GM12878 (cell line): ENCODE results near the gene CLEC18A. TPM values are rescaled to one million over a fixed set of nuclear protein-coding genes. Genes with fewer than 3 reads are reported as not detected.

Source experiments
- ATAC-seq: fragments of 200-7000 bp; cut with Tn5 transposase; 3 replicates; pipeline ENCODE4 v1.9.1; 2020; ENCODE audit warnings: mild to moderate bottlenecking, moderate library complexity
- BruUV-seq: library from RNA; stranded (reverse); fragments of 400-500 nt; replicated peaks from 2 replicates; lab custom pipeline; 2021; lab: Mats Ljungman, UMichigan
- CTCF ChIA-PET: fragments of 300-600 bp; sonication (Branson Sonifier 250); formaldehyde crosslinking; extraction: SDS; loops from one replicate; lab custom pipeline; 2021; ENCODE audit warnings: inconsistent platforms; lab: Yijun Ruan, JAX
- POLR2A ChIA-PET: fragments of 350-600 bp; formaldehyde crosslinking; extraction: SDS; loops from one replicate; lab custom pipeline; 2021; ENCODE audit warnings: inconsistent platforms; lab: Charles Lee
- RAD21 ChIA-PET: fragments of 300-600 bp; sonication (Branson Sonifier 250); formaldehyde crosslinking; loops from one replicate; lab custom pipeline; 2023; ENCODE audit warnings: antibody characterized with exemption; ENCODE audit not compliant: unreplicated experiment; lab: Charles Lee
- SMC1A ChIA-PET: fragments of 300-600 bp; sonication (Branson Sonifier 250); formaldehyde crosslinking; loops from one replicate; lab custom pipeline; 2023; ENCODE audit not compliant: unreplicated experiment, uncharacterized antibody; lab: Charles Lee
- DNase-seq: peaks from one replicate; pipeline ENCODE4 v3.0.0-alpha.2; 2011; ENCODE audit warnings: low read depth, low spot score
- FAIRE-seq: peaks from 3 replicates; lab custom pipeline; 2011; peaks lifted over from hg19 to GRCh38; lab: Jason Lieb, UNC
- H2AFZ ChIP-seq: 2 replicates; pipeline ENCODE4 v1.6.0; 2011; ENCODE audit warnings: low read depth, low read length, control low read depth; ENCODE audit not compliant: control insufficient read depth
- H3K27ac ChIP-seq: 2 replicates; pipeline ENCODE4 v1.5.1; 2011; ENCODE audit warnings: control low read depth; ENCODE audit not compliant: control insufficient read depth, insufficient read depth
- H3K27me3 ChIP-seq, 2 experiments: replicated peaks in 1 of 2; 2 replicates each; pipeline versions ENCODE4 v1.6.0 to v1.6.1; 2011; ENCODE audit warnings: low read length in 1 of 2; ENCODE audit not compliant: control insufficient read depth in 2 of 2, insufficient read depth in 2 of 2
- H3K36me3 ChIP-seq, 2 experiments: 2 replicates each; pipeline ENCODE4 v1.5.1; 2011; ENCODE audit warnings: low read length in 1 of 2; ENCODE audit not compliant: control insufficient read depth in 2 of 2, insufficient read depth in 2 of 2
- H3K4me1 ChIP-seq: 2 replicates; pipeline ENCODE4 v1.6.1; 2011; ENCODE audit warnings: mild to moderate bottlenecking, low read length, moderate library complexity, mixed read lengths; ENCODE audit not compliant: control insufficient read depth, insufficient read depth
- H3K4me2 ChIP-seq: 2 replicates; pipeline ENCODE4 v1.6.0; 2011; ENCODE audit warnings: control low read depth; ENCODE audit not compliant: control insufficient read depth, insufficient read depth
- H3K4me3 ChIP-seq: fragments of 200-600 bp; sonication (generic); 2 replicates; pipeline ENCODE4 v1.5.1; 2016
- H3K79me2 ChIP-seq: 2 replicates; pipeline ENCODE4 v1.6.0; 2011; ENCODE audit warnings: low read length; ENCODE audit not compliant: control insufficient read depth, insufficient read depth
- H3K9ac ChIP-seq: 2 replicates; pipeline ENCODE4 v1.8.0; 2011; ENCODE audit warnings: low read length, control low read depth, mixed read lengths; ENCODE audit not compliant: control insufficient read depth, insufficient read depth
- H3K9me3 ChIP-seq: replicated peaks from 3 replicates; pipeline ENCODE4 v1.5.1; 2011; ENCODE audit warnings: mild to moderate bottlenecking, low read length; ENCODE audit not compliant: control insufficient read depth, insufficient read depth
- H4K20me1 ChIP-seq: 2 replicates; pipeline ENCODE4 v1.6.0; 2011; ENCODE audit not compliant: control insufficient read depth, insufficient read depth
- ATF2 ChIP-seq: IDR thresholded peaks from 2 replicates; pipeline ENCODE4 v1.6.1; 2012; ENCODE audit warnings: low read length, inconsistent platforms
- ATF3 ChIP-seq: IDR thresholded peaks from 2 replicates; pipeline ENCODE4 v1.6.1; 2011; ENCODE audit warnings: low read depth, mild to moderate bottlenecking, low read length, moderate library complexity, borderline replicate concordance; ENCODE audit errors: extremely low read depth
- BCLAF1 ChIP-seq: fragments of 450-650 bp; IDR thresholded peaks from 2 replicates; pipeline ENCODE4 v1.6.1; 2017; ENCODE audit warnings: antibody characterized with exemption, mild to moderate bottlenecking, moderate library complexity
- KAT2A ChIP-seq: conservative IDR thresholded peaks from 2 replicates; pipeline ENCODE4 v1.6.1; 2011; ENCODE audit warnings: low read depth, low read length; ENCODE audit not compliant: control insufficient read depth
- POLR2AphosphoS2 ChIP-seq: IDR thresholded peaks from 2 replicates; pipeline ENCODE4 v1.6.1; 2011; ENCODE audit warnings: low read depth, mild to moderate bottlenecking, low read length, improper control_type of control experiment, moderate library complexity
- WGBS: methylation state at CpG from one replicate; pipeline ENCODE4 v1.1.6; 2016; ENCODE audit warnings: low lambda C conversion rate; ENCODE audit not compliant: insufficient replicate concordance, insufficient coverage; ENCODE audit errors: missing lambda C conversion rate; 5-methylcytosine and 5-hydroxymethylcytosine counted together
- in situ Hi-C: fragments of 300-500 bp; cut with MboI; formaldehyde crosslinking; loops from 9 replicates; pipeline ENCODE4 v1.14.3; 2018; ENCODE audit warnings: mixed read lengths
- intact Hi-C: fragments of 100-400 bp; cut with micrococcal nuclease; formaldehyde crosslinking; loops from one replicate; pipeline ENCODE4 v1.14.2; 2022; ENCODE audit not compliant: unreplicated experiment
- polyA plus RNA-seq, 11 experiments: library from polyadenylated mRNA; depleted of rRNA in 4 of 11; unstranded in 6 of 11; stranded (reverse) in 5 of 11; fragments of >200 nt; fragmentation: Nextera tagmentation in 4 of 11; fragmentation: Illumina TruSeq in 1 of 11; extraction: Ambion mirVana in 4 of 11; extraction: Trizol in 1 of 11; gene quantifications; 1 replicate in 1 of 11; 2 replicates in 10 of 11; pipeline versions ENCODE4 v1.2.1 to v1.2.3, GENCODE V29; 2011 to 2016; ENCODE audit warnings: inconsistent platforms in 2 of 11, missing spikeins in 2 of 11, low read depth in 1 of 11
- total RNA-seq, 4 experiments: library from RNA; depleted of rRNA in 3 of 4; stranded (reverse); fragments of >200 nt in 3 of 4; fragmentation: Illumina TruSeq in 1 of 4; extraction: Trizol in 1 of 4; gene quantifications; 2 replicates each; pipeline versions ENCODE4 v1.2.1 to v1.2.3, GENCODE V29; 2013 to 2021
- TF ChIP-seq, protein P1 (sequence below): fragments of 450-650 bp; IDR thresholded peaks from 2 replicates; pipeline ENCODE4 v1.6.1; 2017; ENCODE audit warnings: mild to moderate bottlenecking, moderate library complexity

CLEC18A gene
- total and polyA plus RNA-seq, 10 of the 15 experiments (the other 5 are each of a cell fraction or from before 2014, with no cell fraction given) = 0.03 to 0.26 (median 0.10) TPM; not detected in 4

DNA sequence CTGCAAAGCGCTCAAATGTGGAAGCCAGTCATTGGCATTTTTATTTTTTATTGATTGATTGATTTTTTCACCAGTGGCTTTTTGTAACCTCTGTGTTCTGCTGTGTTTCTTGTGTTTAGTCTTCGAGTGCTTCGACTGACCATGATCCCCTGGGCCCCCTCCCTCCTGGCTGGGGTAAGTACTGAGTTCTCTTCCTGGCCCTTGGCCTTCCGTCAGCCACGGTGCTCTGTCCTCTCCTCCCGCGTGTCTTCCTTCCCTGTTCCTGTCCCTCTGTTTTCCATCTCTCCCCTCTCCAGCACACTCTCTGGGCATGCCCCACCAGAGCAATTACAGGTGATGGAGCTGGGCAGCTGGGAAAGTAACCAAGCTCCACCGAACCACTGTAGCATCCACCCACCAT, 25.8 kb upstream of the CLEC18A start:
- ChIA-PET CTCF (no interaction called here), SMC1A (no interaction called here), RAD21 (no interaction called here), POLR2A (no interaction called here)
- Histone ChIP-seq H3K4me3 (no peak overlapping the region), H3K79me2 (no peaks in the 10 kb centered on the region), H3K4me1 (no peaks in the 10 kb centered on the region), H3K36me3 (peaks cover 0 to 9% of the 10 kb centered on the region in 2 experiments; a peak in 1 of 4 replicates), H3K9ac (no peak overlapping the region), H3K27ac (no peak overlapping the region), H2AFZ (no peak overlapping the region), H3K27me3 (no peaks in the 10 kb centered on the region), H3K9me3 (no peaks in the 10 kb centered on the region), H4K20me1 (no peaks in the 10 kb centered on the region; the same call in 1 of the 2 replicates), H3K4me2 (no peak overlapping the region)
- BruUV-seq = no TSS peak
- in situ Hi-C loops (loop anchor here (5.0 kb wide), 1 partner anchor 138 kb away; no protein-coding TSS in a partner anchor), intact Hi-C loops (no loop called here)
- WGBS = 98% methylated on average over 8 of the region's 8 CpGs
- TF ChIP-seq KAT2A (no peak), ATF2 (no peak), ATF3 (no peak), BCLAF1 (no peak), POLR2AphosphoS2 (no peak)
- TF ChIP-seq, protein P1, sequence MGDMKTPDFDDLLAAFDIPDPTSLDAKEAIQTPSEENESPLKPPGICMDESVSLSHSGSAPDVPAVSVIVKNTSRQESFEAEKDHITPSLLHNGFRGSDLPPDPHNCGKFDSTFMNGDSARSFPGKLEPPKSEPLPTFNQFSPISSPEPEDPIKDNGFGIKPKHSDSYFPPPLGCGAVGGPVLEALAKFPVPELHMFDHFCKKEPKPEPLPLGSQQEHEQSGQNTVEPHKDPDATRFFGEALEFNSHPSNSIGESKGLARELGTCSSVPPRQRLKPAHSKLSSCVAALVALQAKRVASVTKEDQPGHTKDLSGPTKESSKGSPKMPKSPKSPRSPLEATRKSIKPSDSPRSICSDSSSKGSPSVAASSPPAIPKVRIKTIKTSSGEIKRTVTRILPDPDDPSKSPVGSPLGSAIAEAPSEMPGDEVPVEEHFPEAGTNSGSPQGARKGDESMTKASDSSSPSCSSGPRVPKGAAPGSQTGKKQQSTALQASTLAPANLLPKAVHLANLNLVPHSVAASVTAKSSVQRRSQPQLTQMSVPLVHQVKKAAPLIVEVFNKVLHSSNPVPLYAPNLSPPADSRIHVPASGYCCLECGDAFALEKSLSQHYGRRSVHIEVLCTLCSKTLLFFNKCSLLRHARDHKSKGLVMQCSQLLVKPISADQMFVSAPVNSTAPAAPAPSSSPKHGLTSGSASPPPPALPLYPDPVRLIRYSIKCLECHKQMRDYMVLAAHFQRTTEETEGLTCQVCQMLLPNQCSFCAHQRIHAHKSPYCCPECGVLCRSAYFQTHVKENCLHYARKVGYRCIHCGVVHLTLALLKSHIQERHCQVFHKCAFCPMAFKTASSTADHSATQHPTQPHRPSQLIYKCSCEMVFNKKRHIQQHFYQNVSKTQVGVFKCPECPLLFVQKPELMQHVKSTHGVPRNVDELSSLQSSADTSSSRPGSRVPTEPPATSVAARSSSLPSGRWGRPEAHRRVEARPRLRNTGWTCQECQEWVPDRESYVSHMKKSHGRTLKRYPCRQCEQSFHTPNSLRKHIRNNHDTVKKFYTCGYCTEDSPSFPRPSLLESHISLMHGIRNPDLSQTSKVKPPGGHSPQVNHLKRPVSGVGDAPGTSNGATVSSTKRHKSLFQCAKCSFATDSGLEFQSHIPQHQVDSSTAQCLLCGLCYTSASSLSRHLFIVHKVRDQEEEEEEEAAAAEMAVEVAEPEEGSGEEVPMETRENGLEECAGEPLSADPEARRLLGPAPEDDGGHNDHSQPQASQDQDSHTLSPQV = no peak
- FAIRE-seq = no peak
- no peak for ATAC-seq
- no peak for DNase-seq
